ENCODE data around the gene SUN5.
"Not testable (repeated sequence)": the region's sequence is repeated elsewhere in the genome, so short reads cannot be mapped to it uniquely, and the experiment has no call there.

SUN5 gene

DNA sequence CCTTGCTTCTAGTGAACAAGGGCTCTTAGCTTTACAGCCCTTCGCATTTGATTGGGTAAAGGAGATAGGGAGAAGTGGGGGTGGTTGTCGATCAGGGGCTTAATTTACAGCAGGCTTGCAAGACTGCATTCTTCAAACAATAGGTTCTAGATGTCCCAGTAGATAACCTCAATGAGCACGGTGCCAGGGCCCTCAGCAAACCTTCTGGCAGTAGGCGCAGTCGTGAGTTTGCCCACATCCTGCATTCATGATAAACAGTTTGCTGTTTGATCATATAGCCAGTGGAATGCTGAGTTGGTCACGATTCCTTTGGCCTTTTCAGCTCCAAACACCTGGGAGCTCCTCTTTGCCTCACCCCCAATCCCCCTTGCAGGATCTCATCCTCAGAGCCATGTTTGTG lies 27.5 kb downstream of the SUN5 start:
- DNase-seq (ENCODE audit: low spot score), result no peak

DNA sequence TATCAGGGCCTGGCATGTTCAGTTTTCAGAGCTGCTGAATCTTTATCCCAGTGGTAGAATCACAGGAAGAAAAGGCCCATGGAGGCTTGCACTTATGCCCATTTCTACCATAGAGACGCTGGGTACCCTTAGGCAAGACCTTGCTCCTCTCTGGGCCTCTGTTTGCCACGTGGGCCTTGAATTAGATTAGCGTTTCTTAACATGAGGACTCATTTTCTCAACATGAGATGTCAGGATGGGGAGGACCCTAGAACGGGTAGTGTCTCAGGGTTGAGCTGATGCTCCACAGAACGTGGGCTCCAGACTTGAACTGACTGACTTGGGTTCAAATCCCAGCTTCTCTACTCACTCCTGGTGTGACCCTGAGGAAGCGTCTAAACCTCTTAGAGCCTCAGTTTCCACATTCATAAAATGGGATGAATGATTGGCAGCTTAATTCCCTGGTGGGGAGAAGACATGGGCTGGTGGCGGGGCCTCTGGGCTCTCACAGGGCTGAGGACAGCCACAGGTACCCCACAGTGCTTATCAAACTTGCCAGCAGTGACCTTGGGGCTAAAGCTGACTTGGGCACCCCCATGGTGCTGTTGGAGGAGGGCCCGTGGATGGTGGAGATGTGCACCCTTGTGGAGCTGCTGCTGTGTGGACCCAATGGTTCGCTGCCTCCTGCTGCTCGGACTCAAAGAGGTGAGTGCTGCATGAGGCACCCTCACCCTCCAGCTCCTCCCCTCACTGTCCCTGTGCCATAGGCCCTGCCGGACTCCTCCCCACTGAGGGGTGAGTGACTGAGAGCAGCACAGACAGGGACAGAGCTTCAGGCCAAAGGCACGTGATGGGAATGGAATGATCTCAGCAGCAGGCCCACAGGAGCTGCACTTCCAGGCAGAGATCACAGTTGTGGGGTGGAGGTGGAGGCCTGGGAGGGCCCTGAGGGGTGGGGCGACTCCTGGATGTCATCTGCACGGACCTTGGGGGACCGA lies 28.2 kb downstream of the SUN5 start:
- DNase-seq (ENCODE audit: low spot score), result no peak

DNA sequence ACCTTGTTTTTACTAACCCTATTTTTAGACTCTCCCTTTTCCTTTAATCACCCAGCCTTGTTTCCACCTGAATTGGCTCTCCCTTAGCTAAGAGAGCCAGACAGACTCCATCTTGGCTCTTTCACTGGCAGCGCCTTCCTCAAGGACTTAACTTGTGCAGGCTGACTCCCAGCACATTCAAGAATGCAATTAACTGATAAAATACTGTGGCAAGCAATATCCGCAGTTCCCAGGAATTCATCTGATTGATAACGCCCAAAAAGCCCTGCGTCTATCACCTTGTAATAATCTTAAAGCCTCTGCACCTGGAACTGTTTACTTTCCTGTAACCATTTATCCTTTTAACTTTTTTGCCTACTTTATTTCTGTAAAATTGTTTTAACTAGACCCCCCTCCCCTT lies 29.1 kb downstream of the SUN5 start:
- not testable (repeated sequence) for DNase-seq (ENCODE audit: low spot score)

DNA sequence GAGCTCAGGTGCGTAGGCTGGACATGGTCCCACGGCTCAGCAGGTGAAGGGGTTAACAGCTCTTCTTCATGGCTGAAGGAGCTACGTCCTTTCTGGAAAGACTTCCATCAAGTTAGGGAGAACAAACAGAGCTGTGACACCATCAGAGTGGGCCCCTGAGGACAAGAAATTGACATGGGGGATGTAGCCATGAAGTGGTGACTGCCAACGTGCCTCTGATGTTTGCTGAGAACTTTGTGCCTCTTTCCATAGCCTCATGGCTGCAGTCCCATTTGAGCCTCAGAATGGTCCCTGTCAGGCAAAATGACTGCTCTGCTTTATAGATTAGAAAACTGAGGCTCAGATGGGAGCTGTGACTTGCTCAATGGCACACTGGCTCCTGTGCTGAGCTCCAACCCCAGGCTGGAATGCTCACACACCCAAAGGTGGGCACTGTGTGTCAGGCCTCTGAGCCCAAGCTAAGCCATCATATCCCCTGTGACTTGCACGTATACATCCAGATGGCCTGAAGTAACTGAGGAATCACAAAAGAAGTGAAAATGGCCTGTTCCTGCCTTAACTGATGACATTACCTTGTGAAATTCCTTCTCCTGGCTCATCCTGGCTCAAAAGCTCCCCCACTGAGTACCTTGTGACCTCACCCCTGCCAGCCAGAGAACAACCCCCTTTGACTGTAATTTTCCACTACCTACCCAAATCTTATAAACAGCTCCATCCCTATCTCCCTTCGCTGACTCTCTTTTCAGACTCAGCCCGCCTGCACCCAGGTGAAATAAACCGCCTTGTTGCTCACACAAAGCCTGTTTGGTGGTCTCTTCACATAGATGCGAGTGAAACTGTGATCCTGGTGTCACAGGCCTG lies 29.8 kb downstream of the SUN5 start:
- not testable (repeated sequence) for DNase-seq (ENCODE audit: low spot score)

DNA sequence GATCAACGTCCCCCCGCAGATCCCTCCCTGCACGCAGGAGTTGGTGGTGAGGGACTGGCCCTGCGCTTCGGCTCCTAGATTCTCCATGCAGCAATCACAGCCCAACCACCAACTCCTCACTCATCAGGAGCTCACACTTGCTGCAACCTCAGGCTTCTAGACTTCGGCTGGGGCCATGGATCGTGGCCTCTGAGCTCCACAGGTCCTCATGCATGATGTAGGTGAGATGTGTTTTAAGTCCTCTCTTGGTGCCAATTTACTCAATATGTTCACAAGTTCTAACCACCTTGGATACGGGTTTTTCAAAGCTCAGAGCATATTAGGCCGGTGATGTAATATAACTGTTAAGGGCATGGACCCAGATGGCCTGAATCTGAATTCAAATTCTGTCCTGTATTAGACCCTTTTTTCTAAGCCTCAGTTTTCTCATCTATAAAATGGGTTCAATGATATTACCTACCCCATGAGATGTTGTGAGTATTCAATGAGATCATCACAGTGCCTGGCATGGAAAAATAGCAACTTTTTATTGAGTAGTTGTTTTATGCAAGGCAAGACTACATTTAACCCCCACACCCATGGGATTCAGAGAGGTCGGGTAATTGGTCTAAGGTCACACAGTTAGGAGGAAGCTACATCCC lies 31.0 kb downstream of the SUN5 start:
- no peak for DNase-seq (ENCODE audit: low spot score)

DNA sequence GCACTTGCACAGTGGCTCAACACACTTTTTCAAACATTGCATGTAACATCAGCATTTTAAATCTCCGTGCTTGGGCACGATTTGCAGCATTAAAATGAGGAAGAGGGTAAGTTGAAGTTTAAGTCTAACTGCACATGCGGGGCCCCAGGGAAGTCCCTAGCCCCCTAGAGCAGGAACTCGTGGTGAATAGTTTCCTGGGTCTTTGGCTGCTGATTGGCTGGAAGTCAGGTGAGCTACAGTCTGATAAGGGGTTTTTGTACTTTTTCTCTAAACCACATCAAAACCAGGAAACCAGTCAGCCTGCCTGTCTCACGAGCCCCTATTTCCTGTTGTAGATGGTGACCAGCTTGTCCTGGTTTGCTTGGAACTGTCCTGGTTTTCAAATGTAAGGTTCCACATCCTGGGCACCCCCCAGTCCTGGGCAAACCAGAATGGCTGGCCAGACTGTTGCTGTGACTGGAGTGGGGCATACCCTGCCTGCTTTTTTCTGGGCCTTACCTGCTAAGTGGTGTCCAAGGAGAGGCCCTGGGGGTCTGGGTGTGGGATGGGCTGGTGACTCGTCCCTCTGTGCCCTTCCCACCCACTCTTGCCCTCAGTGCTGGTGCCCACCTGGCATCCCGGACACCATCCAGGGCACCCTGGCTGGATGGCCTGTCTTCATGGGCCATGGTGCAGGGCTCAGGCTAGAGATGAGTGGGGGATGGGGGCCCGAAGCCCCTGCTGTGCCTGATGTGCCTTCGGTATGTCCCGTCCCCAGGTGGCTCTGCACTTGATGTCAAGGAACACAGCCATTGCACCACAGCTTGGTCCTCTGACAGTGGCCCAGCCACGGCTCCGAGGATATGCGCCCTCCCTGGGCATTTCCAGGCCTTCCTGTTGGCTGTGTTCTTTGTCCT lies 31.8 kb downstream of the SUN5 start:
- DNase-seq (ENCODE audit: low spot score), result no peak

DNA sequence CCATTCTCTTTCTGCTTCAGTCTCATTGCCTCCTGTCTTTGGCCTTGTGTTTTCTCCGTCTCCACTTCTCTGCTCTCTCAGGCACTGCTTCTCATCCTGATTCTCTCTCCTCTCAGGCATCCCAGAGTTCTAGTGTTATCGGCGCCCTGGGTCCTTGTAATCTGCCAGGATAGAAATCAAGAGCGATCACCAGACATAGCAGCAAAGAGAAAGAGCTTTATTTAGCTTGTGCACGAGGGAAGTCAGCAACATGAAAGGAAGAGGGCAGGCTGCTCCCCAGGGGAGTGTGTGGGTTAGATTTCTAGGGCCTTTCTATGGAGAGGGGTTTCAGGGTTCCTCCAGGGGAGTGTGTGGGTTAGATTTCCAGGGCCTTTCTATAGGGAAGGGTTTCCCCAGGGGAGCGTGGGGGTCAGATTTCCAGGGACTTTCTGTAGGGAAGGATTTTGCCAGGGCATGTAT lies 32.5 kb downstream of the SUN5 start:
- DNase-seq (ENCODE audit: low spot score), result no peak

DNA sequence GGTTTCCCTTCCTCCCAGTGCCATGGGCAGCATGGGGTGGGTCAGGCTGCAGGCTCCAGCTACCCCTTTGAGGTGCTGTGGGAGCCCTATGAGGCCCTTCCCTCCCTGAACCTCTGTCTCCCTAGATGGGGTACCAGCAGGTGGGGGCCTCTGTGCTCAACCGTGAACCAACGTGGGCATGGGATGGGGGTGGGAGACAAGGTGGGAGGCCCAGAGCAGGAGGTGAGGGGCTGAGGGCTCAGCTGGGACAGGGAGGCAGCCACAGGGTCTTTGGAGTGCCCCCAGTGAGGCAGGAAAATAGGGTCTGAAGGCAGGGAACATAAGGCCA lies 33.3 kb downstream of the SUN5 start:
- no peak for DNase-seq (ENCODE audit: low spot score)

DNA sequence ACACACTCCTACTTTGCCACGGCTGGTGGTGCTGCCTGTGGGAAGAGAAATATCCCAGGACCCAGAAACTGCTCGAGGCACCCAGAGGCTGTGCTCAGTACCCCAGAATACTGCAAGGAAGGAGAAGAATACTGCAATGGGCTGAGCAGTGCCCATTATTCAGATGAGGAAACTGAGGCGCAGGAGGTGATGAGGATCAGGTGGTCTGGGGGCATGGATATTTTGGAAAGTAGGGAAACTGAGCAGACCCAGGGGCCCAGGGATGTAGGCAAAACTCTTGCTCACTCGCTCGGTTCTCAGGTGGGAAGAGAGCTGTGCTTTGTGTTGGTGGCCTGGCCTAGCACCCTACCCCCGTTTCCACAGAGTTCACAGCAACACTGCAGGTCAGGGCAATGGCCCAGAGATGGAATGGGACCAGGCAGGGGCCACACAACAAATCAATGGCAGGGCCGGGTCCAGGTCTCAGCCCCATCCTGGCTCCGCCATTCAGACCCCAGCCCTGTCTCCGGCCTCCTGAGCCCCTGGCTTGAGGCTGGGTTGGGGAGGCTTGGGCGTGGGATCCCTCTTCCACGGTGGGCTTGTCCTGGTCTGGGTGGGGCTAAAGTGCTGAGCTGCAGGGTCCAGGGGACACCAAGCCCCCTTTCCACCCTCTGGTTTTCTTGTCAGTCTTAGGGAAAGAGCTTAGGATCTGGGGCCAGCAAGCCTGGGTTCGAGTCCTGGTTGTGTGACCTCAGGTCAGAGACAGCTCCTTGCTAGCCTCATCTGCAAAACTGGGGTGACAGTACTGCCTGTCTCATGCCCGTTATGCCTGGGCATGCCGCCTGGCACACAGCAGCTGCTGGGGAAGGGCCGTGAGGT lies 33.9 kb downstream of the SUN5 start:
- DNase-seq (ENCODE audit: low spot score), result no peak

DNA sequence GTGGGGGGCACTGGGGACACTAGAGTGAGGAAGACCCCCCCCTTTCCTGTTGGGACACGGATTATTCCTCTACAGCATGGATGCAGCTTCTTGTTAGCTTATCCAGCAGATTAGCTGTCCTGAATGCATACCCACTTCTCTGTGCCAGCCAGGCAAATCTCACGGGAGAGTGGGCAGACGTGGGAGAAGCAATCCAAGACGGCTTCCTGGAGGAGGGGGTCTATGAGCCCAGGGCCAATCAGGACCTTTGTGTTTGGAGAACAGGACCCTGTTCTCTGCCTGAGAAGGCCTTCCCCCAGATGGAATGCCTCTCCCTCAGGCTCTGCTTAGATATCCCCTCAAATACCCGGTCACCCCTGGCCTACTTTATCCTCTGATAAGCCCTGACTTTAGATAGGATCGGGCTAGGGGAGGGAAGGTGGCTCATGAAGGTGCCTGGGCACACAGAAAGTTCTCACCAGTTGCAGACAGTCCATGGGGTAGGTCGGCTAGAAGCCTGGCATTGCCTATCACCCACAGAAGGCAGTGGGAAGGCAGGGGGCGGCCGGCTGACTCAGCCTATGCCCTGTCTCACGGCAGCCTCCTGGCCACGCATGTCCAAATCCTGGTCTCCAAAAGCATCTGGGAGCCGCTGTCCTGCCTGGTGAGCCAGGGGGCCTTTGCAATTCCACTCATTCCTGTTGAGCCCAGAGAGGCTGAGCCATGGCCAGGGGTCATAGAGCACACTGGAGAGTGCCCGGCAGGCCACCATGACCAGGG lies 34.7 kb downstream of the SUN5 start:
- DNase-seq (ENCODE audit: low spot score), result no peak

DNA sequence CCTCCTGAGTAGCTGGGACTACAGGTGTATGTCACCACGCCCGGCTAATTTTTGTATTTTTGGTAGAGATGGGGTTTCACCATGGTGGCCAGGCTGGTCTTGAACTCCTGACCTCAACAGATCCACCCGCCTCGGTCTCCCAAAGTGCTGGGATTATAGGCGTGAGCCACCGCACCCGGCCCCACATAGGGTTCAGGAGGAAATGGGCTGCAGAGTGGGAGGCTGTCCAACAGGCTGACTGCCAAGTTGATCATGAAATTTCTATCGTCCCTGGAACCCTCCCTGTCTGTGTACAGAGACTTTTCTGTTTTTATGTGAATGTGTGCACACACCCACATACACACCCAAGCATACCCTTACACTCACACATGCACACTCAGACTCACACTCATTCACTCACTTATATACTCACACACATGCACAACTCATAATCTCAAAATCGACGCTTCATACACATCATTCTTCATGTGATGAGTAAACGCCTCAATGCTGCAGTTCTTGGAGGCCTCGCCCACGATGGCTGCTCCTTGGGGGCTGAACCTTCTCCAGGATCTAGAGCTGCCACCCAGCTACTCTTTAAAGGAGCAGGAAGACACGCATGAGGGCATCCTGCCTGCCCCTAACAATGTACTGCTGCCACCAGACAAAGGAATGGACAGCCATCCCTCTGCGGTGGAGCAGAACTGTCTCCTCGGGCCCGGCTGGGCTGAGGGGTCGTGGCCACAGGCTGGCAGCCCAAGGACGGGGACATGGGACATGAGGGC lies 35.6 kb downstream of the SUN5 start:
- DNase-seq (ENCODE audit: low spot score), result no peak

DNA sequence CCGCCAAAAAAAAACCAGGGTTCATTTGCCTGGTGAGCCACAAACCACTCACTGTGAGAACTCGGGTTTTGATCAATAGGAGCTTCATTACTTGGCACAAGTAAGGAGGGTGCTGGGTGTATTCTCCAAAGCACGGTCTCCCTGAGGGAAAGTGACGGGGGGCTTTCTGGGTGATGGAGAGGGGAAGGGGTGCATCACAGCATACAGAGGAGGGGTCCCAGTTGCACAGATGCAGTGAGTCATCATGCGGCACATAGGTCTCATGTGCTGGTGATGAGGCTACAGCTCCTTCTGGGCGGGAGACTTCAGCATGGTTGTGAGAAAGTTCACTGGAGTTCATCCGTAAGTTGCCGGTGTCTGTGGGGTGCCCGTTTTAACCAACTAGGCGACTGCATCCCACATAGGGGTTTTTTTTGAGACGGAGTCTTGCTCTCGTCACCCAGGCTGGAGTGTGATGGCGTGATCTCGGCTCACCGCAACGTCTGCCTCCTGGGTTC lies 36.2 kb downstream of the SUN5 start:
- no peak for DNase-seq (ENCODE audit: low spot score)

DNA sequence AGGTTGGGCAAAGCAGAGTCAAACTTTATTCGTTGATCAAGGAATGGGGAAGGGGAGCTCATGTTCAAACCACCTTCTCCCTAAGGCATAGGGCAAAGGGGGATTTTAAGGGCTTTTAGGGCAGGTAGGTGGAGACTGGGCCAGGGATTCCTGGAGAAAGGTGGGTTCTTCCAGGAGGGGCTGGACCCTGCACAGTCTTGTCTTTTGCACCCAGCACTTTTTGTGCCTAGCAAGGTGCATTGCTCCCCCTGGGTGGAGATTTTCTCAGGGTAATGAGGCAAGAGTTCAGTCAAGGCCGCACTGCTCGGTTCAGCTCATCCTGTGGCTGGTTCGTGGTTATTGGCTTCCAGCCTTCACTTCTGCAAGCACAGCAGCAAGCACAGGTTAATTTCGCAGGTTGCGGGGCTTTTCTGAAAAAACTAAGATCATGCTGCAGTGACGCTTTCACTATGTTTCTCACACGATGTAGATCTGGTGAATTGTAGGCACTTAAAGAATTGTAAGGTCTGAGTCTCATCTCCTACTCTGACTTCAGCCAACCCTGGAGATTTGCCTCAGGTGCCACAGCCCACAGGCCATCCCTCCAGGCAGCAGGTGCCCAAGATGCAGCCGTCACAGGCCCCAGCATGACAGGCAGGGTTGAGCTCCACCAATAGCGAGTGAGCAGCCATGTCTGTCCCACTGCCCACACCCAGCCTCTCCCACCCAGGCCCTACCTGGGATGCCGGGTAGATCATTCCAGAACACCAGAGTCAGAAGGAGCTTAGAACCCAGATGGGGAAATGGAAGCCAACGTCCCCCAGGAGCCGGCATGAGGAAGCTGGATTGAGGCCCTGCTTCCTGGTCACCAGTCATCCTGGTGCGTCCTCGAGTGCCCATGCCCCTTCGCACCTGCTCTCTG lies 37.1 kb downstream of the SUN5 start:
- DNase-seq (ENCODE audit: low spot score), result no peak

DNA sequence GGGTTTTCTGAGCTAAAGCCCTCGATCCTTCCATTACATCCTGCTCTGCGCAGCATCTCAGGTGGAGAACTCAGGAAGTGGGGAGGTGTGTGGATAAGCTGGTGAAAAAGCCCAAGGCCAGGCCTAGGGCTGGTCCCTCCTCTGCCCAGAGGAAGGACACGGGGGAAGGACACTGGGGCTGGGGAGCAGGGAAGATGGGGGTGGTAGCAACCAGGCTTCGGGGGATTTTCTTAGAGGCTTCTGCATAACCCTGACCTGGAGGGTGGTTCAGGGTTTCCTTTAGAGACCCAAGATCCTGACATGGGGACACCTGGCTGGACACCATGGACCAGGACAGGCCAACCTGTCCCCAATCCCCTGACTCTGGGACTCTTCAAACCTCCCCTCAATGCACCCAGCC lies 37.9 kb downstream of the SUN5 start:
- DNase-seq (ENCODE audit: low spot score), result no peak

DNA sequence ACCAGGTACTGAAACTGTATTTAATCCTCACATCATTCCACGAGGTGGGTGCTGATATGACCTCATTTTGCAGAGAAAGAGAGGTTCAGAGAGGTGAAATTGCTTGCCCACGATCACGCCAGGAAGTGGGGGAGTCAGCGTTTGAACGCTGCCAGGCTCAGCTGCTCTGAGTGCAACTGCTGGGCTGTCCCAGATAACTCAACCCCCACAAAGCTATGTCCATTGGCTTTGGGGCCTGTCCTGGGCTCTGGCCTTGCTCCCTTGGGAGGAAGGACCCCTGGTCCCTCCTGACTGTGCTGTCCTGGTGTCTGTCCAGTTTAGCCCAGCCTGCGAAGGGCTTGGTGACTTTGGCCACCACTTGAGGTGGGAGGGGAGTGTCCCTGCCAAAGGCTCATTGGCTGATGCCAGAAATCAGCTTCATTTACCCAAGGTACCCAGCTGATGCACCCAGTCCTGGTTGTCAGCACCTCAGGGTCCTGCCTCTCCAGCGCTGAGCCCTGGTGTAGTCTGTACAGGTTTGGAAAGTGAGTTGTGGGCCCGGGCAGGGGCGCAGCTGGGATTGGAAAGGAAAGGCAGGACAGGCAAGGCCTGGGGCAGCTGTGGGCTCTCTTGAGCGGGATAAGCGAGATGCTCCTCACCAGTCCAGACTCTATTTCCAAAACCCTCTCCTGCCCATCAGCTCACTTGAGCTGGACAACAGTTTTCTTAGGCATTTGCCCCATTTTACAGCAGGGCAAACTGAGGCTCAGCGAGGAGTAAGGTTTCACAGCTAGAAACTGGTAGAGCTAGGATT lies 38.5 kb downstream of the SUN5 start:
- no peak for DNase-seq (ENCODE audit: low spot score)

DNA sequence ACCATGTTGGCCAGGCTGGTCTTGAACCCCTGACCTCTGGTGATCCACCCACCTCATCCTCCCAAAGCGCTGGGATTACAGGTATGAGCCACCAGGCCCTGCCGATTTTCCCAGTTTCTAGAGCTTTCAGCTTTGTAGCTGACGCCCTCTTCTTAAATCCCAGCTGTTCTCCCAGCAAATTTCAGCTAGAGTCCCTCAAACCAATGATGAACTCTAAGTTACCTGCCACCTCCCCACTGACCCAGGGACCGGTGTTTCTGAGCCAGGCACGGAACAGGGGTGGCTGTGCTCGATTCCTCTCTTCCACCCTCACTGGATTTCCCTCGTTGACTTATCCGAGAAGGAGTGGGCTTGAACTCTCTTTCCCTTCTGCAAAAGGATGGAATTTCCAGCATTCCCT lies 39.1 kb downstream of the SUN5 start:
- DNase-seq (ENCODE audit: low spot score), result no peak

DNA sequence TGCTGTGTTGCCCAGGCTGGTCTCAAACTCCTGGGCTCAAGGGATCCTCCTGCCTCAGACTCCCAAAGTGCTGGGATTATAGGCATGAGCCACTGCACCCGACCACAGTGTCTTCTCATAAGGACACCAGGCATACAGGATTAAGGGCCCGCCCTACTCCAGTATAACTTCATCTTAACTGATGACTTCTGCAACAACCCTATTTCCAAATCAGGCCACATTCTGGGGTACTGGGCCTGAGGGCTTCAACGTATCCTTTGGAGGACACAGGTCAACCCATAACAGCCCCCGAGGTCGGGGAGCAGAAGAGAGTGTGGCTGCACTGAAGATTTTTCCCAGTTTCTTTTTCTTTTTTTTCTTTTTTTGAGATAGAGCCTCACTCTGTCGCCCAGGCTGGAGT lies 39.7 kb downstream of the SUN5 start:
- DNase-seq (ENCODE audit: low spot score), result no peak
